KG1 (cell line): ENCODE data around the gene DENND4A.
A peak's percentile ranks its signal among the peaks of the same experiment; 100 is the strongest.
"Not testable (repeated sequence)": the region's sequence is repeated elsewhere in the genome, so short reads cannot be mapped to it uniquely, and the experiment has no call there.

Experiments
- DNase-seq: peaks from one replicate; lab custom pipeline; 2025; lab: John Stamatoyannopoulos, UW

Gene DENND4A

DNA sequence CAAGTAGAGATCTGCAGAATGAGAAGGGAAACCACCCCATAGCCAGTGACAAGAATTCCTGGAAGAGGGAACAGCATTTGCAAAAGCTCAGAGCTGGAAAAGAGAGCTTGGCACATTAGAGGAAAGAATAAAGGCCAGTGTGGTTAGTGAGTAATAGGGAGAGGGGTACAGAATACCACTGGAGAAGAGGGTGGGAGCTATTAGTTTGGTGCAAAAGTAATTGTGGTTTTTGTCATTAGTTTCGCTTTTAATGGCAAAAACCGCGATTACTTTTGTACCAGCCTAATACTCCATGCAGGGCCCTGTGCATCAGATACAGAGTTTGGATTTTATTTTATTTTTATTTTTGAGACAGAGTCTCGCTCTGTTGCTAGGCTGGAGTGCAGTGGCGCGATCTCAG is 160.6 kb downstream of the DENND4A start:
- DNase-seq: no peak

- DNase-seq: no peak
These were observed 161.3 kb downstream of the DENND4A start for GRCh38 chr15:65630760-65631159.

DNA sequence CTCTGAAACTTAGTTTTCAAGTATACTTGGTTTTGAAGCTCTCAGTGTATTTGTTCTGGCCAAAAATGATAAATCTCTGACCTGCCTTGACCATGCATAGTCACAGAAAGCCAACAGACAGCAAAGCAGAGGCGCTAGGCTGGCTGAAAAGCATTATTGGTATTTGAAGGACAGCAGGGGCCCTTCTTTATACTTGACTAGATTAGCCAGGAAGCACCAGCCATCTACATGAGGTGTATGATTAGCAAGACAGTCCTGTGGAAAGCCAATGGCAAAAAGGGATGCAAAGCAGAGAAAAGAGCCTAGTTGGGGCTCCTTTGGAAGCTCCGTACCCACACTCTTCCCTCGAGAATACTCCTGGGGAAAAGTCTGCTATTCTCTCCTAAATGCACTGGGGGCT is 162.5 kb downstream of the DENND4A start:
- no peak for DNase-seq

GRCh38 chr15:65626856-65627255 is 165.2 kb downstream of the DENND4A start:
- no peak for DNase-seq

DNA sequence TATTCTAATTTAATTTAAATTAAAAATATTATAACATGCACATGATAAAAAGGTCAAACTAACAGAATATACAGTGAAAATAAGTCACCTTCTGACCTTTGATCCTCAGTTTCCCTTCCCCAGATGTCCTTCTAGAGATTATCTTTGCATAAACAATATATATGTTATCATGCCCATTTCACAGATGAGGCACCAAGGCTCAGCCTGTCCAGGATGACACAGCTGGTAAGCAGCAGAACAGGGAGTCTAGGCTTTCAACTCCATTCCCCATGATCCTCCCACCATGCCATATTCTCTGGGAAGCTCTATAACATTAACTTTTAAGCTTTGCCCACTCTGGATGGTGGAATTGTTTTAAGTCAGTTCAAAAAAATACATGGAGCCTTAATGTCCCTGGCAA is 169.0 kb downstream of the DENND4A start:
- no peak for DNase-seq

DNA sequence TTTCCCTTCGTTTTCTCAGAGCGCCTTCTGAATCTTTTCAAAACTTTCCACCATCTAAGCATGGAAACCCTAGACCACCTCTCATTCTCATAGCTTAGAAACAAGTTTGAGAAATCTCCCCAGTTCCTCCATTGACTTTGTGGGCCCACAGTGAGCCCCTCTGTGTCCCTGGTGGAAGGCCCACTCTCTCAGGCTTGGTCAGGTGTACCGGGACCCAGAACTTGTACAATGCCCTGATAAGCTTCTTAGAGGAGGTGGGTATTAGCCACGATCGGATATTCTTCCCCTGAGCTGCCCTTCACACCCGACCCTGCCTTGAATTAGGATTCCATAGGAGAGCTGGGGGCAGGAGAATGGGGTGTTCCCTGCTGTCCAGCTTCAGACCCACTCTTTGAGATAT is 170.5 kb downstream of the DENND4A start, which contains the start of gene SLC24A1:
SLC24A1 (plus strand) TSS at position 301 of the 400 bp plus-strand sequence. CDS start 2,143 bp downstream, outside the sequence.
- no peak for DNase-seq

- DNase-seq: no peak
These were observed 171.3 kb downstream of the DENND4A start for GRCh38 chr15:65620833-65621232.

DNA sequence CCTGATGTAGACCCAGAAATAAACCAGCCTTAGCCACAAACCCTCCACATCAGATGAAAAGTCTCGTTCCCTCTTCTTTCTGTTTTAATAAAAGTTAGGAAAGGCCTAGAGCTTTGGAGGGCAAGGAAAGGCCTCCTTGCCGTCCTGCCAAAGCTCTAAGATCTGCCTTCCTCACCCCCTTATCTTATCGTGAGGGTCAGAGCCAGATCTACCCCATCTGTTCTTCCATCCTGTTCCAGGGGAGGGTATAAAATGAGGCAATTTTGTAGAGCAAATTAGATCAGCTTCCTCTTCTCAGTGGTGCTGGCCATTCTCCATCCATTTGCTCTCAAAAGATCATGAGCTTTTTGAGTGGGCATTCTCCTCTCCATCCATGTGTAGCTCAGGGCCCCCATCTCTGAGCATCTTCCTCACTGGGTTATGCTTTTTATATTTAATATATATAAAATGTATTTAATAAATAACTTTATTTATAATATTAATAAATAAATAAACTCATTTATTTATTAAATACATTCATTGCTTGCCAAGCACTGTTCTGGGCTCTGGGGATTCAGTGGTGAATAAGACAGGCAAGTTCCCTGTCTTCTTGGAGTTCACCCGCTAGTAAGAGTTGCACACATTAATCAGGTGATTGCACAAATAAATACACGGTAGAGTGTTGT is 172.3 kb downstream of the DENND4A start:
- DNase-seq: no peak

GRCh38 chr15:65618560-65619109 is 173.5 kb downstream of the DENND4A start:
- no peak for DNase-seq

DNA sequence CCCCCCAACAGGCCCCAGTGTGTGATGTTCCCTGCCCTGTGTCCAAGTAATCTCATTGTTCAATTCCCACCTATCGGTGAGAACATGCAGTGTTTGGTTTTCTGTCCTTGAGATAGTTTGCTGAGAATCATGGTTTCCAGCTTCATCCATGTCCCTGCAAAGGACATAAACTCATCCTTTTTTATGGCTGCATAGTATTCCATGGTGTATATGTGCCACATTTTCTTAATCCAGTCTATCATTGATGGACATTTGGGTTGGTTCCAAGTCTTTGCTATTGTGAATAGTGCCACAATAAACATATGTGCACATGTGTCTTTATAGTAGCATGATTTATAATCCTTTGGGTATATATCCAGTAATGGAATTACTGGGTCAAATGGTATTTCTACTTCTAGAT is 176.2 kb downstream of the DENND4A start:
- not testable (repeated sequence) for DNase-seq

DNA sequence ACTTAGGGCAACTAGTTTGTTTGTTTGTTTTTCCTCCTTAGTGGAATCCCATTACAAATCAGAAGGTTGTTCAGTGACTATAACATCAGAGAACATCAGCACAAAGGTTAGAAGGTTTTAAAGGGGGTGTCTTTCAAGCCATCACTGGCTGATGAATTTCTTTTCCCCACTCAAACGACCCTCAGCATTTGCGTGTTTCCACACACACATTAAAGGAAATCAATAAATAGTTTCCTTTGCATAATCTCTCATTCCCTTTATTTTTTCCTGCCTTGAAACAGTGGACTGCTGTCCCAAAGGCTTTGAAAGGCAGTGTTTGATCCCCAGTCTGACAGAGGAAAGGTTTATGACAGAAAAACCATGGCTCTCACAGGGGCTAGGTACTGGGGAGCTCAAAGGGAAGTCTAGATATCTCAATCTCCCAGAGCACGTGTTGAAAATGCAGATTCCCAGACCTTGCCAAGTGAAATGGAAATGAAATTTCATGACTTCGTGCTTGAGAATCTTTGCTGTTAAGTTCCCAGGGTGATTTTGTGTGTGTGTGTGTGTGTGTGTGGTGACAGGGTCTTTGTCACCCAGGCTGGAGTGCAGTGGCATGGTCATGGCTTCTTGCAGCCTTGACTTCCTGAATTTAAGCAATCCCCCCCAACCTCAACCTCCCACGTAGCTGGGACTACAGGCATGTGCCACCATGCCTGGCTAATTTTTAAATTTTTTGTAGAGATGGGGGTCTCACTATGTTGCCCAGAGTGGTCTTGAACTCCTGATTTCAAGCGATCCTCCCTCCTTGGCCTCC is 178.9 kb downstream of the DENND4A start:
- DNase-seq: no peak

GRCh38 chr15:65612616-65612946 is 179.5 kb downstream of the DENND4A start:
- DNase-seq: no peak

DNA sequence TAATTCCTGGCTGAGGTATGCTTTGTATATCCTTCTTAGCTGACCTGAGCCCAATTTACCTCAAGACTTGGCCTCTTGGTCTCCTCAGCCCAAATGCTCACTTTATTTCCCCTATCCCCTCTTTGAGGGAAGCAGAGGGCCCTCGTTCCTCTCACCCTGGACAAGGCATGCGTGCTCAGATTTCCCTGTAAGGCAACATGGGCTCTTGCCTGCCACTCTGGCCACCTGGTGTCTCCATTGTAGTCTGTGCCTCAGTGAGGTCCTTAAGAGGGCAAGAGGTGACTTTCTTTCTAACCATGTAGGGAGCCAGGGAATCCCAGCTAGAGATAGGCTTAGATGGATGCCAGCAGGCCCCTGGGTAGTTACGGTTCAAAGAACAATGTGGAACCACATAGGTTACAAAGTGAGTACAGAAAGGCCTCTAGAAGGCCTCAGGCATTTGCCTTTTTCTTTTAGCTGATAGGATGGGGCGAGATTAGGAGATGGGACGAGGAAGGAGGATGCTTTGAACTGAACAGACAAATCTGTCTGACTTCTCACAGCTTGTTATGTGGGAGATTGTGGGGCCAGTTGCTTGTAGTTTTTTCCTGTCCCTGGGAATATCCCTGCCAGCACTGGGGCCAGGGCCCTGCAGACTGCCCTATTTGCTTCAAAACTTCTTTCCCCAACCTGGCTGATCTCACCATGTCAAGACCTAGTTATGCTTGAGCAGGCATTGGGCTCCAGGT is 180.0 kb downstream of the DENND4A start:
- no peak for DNase-seq

DNA sequence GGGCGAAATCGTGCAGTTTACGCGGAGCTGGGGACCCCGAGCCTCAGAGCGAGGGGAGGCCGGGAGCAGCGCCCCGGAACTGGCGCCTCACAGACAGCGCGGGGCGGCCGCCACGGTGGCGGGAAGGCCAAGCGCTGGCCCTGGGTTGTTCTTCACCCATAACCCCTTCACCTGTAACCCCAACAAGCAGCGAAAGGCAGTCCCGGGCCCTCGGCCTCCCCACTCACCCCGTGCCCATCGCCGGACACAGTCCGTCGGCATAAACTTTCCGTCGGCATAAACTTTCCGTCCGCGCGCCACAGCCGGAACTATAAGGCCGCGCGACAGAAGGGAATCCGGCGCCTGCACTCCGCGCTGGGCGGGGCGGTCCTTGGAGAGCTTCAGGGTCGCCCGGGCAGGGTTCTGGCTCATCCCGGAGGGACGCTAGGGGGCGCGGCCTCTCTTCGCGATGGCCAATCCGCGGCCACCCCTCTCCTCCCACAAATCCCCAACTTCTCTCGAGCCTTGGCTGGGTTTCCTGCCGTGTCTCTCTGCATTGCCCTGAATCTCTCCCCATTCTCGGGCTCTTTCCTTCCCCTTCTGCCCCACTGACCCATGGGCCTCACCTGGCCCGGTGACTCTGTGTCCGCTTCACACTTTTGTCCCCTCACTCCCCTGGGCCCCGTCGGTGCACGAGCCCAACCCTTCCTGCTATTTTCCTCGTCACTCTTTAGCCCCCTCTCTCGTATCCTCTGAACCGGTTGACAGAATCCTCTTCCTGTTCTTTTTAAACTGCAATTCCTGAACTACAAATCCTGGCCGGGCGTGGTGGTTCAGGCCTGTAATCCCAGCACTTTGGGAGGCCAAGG is 181.0 kb downstream of the DENND4A start, which contains the start of gene INTS14:
INTS14 (minus strand) TSS at position 261 of the 848 bp plus-strand sequence. CDS start 3,751 bp downstream, outside the sequence.
- peak; percentile 91 for DNase-seq
